Gastrocnemius medialis (tissue), 4 donors: ENCODE measurements around the gene GFRAL.

Source experiments
- POLR2A ChIP-seq, 2 donors: fragments of 450-650 bp; IDR thresholded peaks; one replicate each; pipeline ENCODE4 v1.6.1; 2017; ENCODE audit warnings: antibody characterized with exemption in 2 of 2, mild to moderate bottlenecking in 2 of 2, moderate library complexity in 2 of 2
- TF ChIP-seq, protein P1 (sequence below), 5 experiments: fragments of 450-650 bp in 3 of 5; fragments of 200-600 bp in 2 of 5; sonication (generic) in 2 of 5; IDR thresholded peaks in 4 of 5; conservative IDR thresholded peaks in 1 of 5; 1 replicate in 4 of 5; 2 replicates in 1 of 5; pipeline ENCODE4 v1.5.1; 2016 to 2019; ENCODE audit warnings: antibody characterized with exemption in 5 of 5, mild to moderate bottlenecking in 3 of 5, moderate library complexity in 3 of 5

DNA sequence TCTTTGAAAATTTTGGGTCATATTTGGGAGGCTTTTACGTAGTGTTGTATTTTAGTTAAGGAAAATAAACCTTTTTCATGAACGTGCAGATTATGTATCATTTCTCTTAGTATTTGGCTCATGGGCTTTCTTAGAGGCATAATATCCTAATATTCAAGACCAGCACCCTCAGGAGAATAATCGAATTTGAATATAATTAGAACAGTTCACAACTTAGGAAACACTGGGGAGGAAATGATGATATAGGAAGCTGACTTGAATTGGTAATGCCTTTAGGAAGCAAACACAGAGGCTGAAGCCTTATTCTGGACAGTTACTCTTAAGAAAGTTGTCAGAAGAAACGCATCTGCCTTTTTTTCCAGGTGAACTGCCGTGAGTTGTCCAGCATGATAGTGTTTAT lies at the start of gene GFRAL:
- TF ChIP-seq POLR2A (IDR thresholded peaks at IDR 0.05), result no peak
- TF ChIP-seq, protein P1, sequence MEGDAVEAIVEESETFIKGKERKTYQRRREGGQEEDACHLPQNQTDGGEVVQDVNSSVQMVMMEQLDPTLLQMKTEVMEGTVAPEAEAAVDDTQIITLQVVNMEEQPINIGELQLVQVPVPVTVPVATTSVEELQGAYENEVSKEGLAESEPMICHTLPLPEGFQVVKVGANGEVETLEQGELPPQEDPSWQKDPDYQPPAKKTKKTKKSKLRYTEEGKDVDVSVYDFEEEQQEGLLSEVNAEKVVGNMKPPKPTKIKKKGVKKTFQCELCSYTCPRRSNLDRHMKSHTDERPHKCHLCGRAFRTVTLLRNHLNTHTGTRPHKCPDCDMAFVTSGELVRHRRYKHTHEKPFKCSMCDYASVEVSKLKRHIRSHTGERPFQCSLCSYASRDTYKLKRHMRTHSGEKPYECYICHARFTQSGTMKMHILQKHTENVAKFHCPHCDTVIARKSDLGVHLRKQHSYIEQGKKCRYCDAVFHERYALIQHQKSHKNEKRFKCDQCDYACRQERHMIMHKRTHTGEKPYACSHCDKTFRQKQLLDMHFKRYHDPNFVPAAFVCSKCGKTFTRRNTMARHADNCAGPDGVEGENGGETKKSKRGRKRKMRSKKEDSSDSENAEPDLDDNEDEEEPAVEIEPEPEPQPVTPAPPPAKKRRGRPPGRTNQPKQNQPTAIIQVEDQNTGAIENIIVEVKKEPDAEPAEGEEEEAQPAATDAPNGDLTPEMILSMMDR (IDR thresholded peaks at IDR 0.05 in 4 of 5, conservative IDR thresholded peaks at IDR 0.05 in 1 of 5), result no peak
